ENCODE measurements around the gene FRAT2. TPM values are rescaled to one million over a fixed set of nuclear protein-coding genes. Genes with fewer than 3 reads are reported as not detected.

Gene FRAT2
- total RNA-seq, 1 donor from 2014 or later, result 38.7 TPM

DNA sequence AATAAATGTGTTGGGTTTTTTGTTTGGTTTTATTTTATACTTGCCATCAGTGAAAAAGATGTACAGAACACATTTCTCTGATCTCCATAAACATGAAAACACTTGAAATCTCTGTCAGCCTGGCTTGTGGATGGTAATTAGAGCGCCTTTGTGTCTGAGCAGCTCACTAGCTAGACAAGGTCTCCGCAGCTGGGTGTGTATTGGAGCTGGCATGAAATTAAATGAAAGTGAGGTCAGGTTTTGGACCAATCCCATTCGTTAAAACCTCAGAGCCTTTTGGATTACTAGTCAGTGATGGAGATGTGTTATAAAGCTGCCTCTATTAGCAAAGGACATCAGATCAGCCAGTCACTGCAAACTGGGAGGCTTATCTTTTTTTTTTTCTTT is 12.7 kb downstream of the FRAT2 start:
- peak overlapping the region; percentile 94 for H3K27ac Mint-ChIP-seq
- no peaks in the 10 kb centered on the region for H3K27me3 Mint-ChIP-seq
- DNase-seq (ENCODE audit: low spot score, unreplicated experiment), result no peak

DNA sequence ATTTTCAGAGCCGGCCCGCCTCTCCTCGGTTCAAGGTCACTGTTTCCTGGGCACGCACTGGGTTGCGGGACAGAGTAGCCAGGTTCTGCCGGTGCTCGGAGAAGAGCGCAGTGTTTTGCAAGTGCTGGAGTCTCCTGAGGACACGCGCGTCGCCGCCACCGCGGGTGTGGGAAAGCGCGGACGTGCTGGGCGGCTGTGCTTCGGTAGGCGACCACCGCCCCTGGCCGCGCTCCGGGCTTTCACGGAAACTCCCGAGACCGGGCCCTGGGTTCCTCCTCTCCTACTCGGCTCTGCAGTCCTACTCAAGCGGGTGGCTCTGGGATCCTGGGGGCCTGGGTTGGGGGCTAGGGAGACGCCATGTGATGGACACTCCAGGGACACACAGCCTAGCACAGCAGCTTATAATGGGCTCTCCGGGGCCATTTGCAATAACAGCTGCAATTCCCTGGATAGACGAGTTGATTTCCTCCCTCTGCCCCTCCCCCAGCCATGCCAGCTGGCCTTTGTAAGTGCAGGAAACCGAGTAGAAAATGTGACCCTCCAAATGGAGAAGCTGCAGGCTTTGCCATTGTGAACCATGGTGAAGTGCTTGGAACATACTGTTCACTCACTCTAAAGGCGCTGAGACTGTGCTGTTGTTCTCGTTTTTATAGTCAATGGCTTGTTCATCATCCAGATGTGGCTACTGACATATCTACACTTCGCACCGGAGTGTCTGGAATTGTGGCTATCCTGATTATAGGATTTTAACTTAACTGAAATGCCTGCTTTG is 13.3 kb downstream of the FRAT2 start:
- no peak for DNase-seq (ENCODE audit: low spot score, unreplicated experiment)
- Mint-ChIP-seq H3K27me3 (no peaks in the 10 kb centered on the region), H3K4me3 (ENCODE audit: low read depth) (peak overlapping the region; percentile 84), H3K9me3 (ENCODE audit: low read depth) (no peaks in the 10 kb centered on the region), H3K4me1 (ENCODE audit: low read depth) (peaks cover 36% of the 10 kb centered on the region), H3K36me3 (ENCODE audit: insufficient read depth) (no peaks in the 10 kb centered on the region), H3K27ac (peak overlapping the region; percentile 94)
- TF ChIP-seq, protein P1, sequence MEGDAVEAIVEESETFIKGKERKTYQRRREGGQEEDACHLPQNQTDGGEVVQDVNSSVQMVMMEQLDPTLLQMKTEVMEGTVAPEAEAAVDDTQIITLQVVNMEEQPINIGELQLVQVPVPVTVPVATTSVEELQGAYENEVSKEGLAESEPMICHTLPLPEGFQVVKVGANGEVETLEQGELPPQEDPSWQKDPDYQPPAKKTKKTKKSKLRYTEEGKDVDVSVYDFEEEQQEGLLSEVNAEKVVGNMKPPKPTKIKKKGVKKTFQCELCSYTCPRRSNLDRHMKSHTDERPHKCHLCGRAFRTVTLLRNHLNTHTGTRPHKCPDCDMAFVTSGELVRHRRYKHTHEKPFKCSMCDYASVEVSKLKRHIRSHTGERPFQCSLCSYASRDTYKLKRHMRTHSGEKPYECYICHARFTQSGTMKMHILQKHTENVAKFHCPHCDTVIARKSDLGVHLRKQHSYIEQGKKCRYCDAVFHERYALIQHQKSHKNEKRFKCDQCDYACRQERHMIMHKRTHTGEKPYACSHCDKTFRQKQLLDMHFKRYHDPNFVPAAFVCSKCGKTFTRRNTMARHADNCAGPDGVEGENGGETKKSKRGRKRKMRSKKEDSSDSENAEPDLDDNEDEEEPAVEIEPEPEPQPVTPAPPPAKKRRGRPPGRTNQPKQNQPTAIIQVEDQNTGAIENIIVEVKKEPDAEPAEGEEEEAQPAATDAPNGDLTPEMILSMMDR (IDR thresholded peaks at IDR 0.05; ENCODE audit: unreplicated experiment), result no peak

More for the DNA sequence above, 12.7 kb downstream of the FRAT2 start:
- H3K4me1 Mint-ChIP-seq (ENCODE audit: low read depth), result peaks cover 41% of the 10 kb centered on the region
- H3K36me3 Mint-ChIP-seq (ENCODE audit: insufficient read depth), result no peaks in the 10 kb centered on the region
- TF ChIP-seq, protein P1 (IDR thresholded peaks at IDR 0.05; ENCODE audit: unreplicated experiment), result no peak
- H3K9me3 Mint-ChIP-seq (ENCODE audit: low read depth), result no peaks in the 10 kb centered on the region
- peak overlapping the region; percentile 84 for H3K4me3 Mint-ChIP-seq (ENCODE audit: low read depth)

DNA sequence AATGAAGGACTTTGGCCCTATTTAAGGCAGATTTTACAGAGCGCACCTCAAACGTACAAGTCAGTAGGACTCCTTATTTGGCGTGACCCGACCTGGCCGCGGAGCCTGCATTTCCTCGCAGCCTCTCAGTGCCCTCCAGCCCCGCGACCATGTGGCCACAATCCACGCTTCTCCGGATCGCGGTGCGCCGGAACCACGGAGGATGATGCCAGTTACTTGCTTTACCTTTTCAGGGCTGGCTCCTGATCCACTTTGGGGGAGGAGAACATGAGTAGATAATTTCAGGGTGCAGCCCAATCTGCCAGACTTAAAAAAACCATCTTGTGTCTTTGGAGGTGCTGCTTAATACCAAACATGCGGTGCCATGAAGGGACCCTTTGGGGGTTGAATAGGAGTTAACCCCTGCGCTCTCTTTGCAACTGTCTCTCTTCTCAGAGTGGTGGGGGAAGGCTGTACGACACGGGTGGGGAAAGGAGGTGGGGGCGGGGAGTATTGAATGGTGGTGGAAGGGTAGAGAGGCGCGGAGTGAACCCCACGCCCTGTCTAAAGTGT is 14.0 kb downstream of the FRAT2 start:
- no peaks in the 10 kb centered on the region for H3K36me3 Mint-ChIP-seq (ENCODE audit: insufficient read depth)
- DNase-seq (ENCODE audit: low spot score, unreplicated experiment), result no peak
- H3K4me1 Mint-ChIP-seq (ENCODE audit: low read depth), result peaks cover 29% of the 10 kb centered on the region
- TF ChIP-seq, protein P1 (IDR thresholded peaks at IDR 0.05; ENCODE audit: unreplicated experiment), result no peak
- H3K4me3 Mint-ChIP-seq (ENCODE audit: low read depth), result peak overlapping the region; percentile 84
- no peaks in the 10 kb centered on the region for H3K27me3 Mint-ChIP-seq
- no peaks in the 10 kb centered on the region for H3K9me3 Mint-ChIP-seq (ENCODE audit: low read depth)
- H3K27ac Mint-ChIP-seq, result peak overlapping the region; percentile 94

DNA sequence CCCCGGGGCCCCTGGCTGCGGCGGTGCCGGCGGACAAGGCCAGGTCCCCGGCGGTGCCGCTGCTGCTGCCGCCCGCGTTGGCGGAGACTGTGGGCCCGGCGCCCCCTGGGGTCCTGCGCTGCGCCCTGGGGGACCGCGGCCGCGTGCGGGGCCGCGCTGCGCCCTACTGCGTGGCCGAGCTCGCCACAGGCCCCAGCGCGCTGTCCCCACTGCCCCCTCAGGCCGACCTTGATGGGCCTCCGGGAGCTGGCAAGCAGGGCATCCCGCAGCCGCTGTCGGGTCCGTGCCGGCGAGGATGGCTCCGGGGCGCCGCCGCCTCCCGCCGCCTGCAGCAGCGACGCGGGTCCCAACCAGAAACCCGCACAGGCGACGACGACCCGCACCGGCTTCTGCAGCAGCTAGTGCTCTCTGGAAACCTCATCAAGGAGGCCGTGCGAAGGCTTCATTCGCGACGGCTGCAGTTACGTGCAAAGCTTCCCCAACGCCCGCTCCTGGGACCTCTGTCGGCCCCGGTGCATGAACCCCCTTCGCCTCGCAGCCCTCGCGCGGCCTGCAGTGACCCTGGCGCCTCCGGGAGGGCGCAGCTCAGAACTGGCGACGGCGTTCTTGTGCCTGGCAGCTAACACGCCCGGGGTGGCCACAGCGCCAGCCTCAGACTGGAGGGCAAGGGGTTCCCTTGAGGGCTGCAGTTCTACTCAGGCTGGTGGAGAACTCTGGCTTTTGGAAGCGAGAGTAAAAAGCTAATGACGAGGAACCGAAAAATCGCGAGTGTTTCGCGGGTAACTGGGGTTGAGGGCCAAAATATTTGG is 14.7 kb downstream of the FRAT2 start:
- TF ChIP-seq, protein P1 (IDR thresholded peaks at IDR 0.05; ENCODE audit: unreplicated experiment), result peak; percentile 25
- Mint-ChIP-seq H3K36me3 (ENCODE audit: insufficient read depth) (no peaks in the 10 kb centered on the region), H3K27me3 (no peaks in the 10 kb centered on the region), H3K9me3 (ENCODE audit: low read depth) (no peaks in the 10 kb centered on the region), H3K27ac (peak overlapping the region; percentile 94), H3K4me1 (ENCODE audit: low read depth) (peaks cover 26% of the 10 kb centered on the region), H3K4me3 (ENCODE audit: low read depth) (peak overlapping the region; percentile 84)
- DNase-seq (ENCODE audit: low spot score, unreplicated experiment), result peak; percentile 52
